GM18505 (cell line): Measurements from ENCODE around the gene SPRING1.
A peak's percentile ranks its signal among the peaks of the same experiment; 100 is the strongest.

Experiments used
- ATAC-seq: cut with Tn5 transposase; IDR thresholded peaks from one replicate; pipeline ENCODE4 v1.9.1; 2021; ENCODE audit not compliant: unreplicated experiment
- POLR2A ChIP-seq: IDR thresholded peaks from 4 replicates; pipeline ENCODE4 v1.6.1; 2011; ENCODE audit warnings: borderline replicate concordance; ENCODE audit not compliant: insufficient read depth, insufficient read length; ENCODE audit errors: extremely low read depth

Gene SPRING1

GRCh38 chr12:116737774-116738657 lies at the start of gene SPRING1, which contains the start of gene RNFT2:
SPRING1 (minus strand) TSS chr12:116738069; CDS start chr12:116737900, 169 bp downstream.
RNFT2 (plus strand) TSS chr12:116738315; CDS start chr12:116740498, 2,183 bp downstream.
- TF ChIP-seq POLR2A, result peak; percentile 93
- peak; percentile 97 for ATAC-seq

- ATAC-seq, result no peak
- TF ChIP-seq POLR2A, result no peak
Observed at GRCh38 chr12:116784238-116784612, 46.4 kb upstream of the SPRING1 start.

GRCh38 chr12:116783525-116784237 lies 45.8 kb upstream of the SPRING1 start:
- no peak for ATAC-seq
- no peak for TF ChIP-seq POLR2A

GRCh38 chr12:116780942-116781341 lies 43.1 kb upstream of the SPRING1 start:
- no peak for TF ChIP-seq POLR2A
- no peak for ATAC-seq

GRCh38 chr12:116779597-116779996 lies 41.7 kb upstream of the SPRING1 start:
- TF ChIP-seq POLR2A, result no peak
- ATAC-seq, result no peak

GRCh38 chr12:116777245-116777644 lies 39.4 kb upstream of the SPRING1 start:
- no peak for TF ChIP-seq POLR2A
- ATAC-seq, result no peak

GRCh38 chr12:116774020-116774419 lies 36.2 kb upstream of the SPRING1 start:
- TF ChIP-seq POLR2A, result no peak
- ATAC-seq, result no peak

GRCh38 chr12:116773276-116773731 lies 35.4 kb upstream of the SPRING1 start:
- ATAC-seq, result no peak
- TF ChIP-seq POLR2A, result no peak

- TF ChIP-seq POLR2A, result no peak
Observed at GRCh38 chr12:116771651-116772050, 33.8 kb upstream of the SPRING1 start.

GRCh38 chr12:116766746-116767145 lies 28.9 kb upstream of the SPRING1 start:
- no peak for TF ChIP-seq POLR2A
- no peak for ATAC-seq

More at GRCh38 chr12:116771651-116772050, 33.8 kb upstream of the SPRING1 start:
- ATAC-seq, result no peak

GRCh38 chr12:116766285-116766684 lies 28.4 kb upstream of the SPRING1 start:
- ATAC-seq, result no peak
- TF ChIP-seq POLR2A, result no peak

- no peak for TF ChIP-seq POLR2A
Observed at GRCh38 chr12:116765271-116765670, 27.4 kb upstream of the SPRING1 start.

GRCh38 chr12:116761499-116761898 lies 23.6 kb upstream of the SPRING1 start:
- TF ChIP-seq POLR2A, result no peak
- no peak for ATAC-seq

More at GRCh38 chr12:116765271-116765670, 27.4 kb upstream of the SPRING1 start:
- ATAC-seq, result no peak
